Mesenchymal stem cell (in vitro differentiated cells and primary cell): ENCODE data around the gene DAD1.

ENCODE experiments used
- DNase-seq: peaks from one replicate; pipeline ENCODE4 v3.0.0-alpha.2; 2013
- H2AFZ ChIP-seq: one replicate; pipeline ENCODE4 v1.6.1; 2013; ENCODE audit warnings: low read depth, mild to moderate bottlenecking, control low read depth, inconsistent platforms, low read length, moderate library complexity
- H2AK5ac ChIP-seq: 2 replicates; pipeline ENCODE4 v1.6.1; 2013; ENCODE audit warnings: low read length, moderate library complexity, mild to moderate bottlenecking, inconsistent platforms; ENCODE audit not compliant: severe bottlenecking
- H2BK120ac ChIP-seq: one replicate; pipeline ENCODE4 v1.6.1; 2013; ENCODE audit warnings: low read depth, mild to moderate bottlenecking, inconsistent platforms, low read length, moderate library complexity
- H2BK12ac ChIP-seq, 2 experiments: one replicate each; pipeline ENCODE4 v1.6.1; 2013; ENCODE audit warnings: inconsistent platforms in 2 of 2, low read length in 2 of 2, mild to moderate bottlenecking in 2 of 2, moderate library complexity in 2 of 2, control low read depth in 1 of 2
- H2BK15ac ChIP-seq: one replicate; pipeline ENCODE4 v1.6.1; 2013; ENCODE audit warnings: mild to moderate bottlenecking, low read depth, inconsistent platforms; ENCODE audit not compliant: poor library complexity, severe bottlenecking
- H2BK5ac ChIP-seq: 2 replicates; pipeline ENCODE4 v1.6.1; 2013; ENCODE audit warnings: low read depth, mild to moderate bottlenecking, low read length, control low read depth, inconsistent platforms; ENCODE audit not compliant: poor library complexity, severe bottlenecking
- H3K14ac ChIP-seq, 2 experiments: one replicate each; pipeline ENCODE4 v1.6.1; 2013; ENCODE audit warnings: inconsistent platforms in 2 of 2, low read length in 2 of 2, control low read depth in 1 of 2, mild to moderate bottlenecking in 1 of 2, moderate library complexity in 1 of 2
- H3K18ac ChIP-seq, 2 experiments: one replicate each; pipeline ENCODE4 v1.6.1; 2013; ENCODE audit warnings: inconsistent platforms in 2 of 2, low read length in 2 of 2, control low read depth in 1 of 2, low read depth in 1 of 2, mild to moderate bottlenecking in 1 of 2
- H3K23ac ChIP-seq, 2 experiments: one replicate each; pipeline ENCODE4 v1.6.1; 2013; ENCODE audit warnings: inconsistent platforms in 2 of 2, low read length in 2 of 2, mild to moderate bottlenecking in 2 of 2, moderate library complexity in 2 of 2, control low read depth in 1 of 2
- H3K27ac ChIP-seq: 2 replicates; pipeline ENCODE4 v1.5.1; 2013; ENCODE audit warnings: mild to moderate bottlenecking, moderate library complexity, low read length, control low read depth, inconsistent platforms; ENCODE audit not compliant: poor library complexity, severe bottlenecking
- H3K27me3 ChIP-seq, 2 experiments: 2 replicates each; pipeline versions ENCODE4 v1.6.1 to v1.7.0; 2013; ENCODE audit warnings: low read length in 2 of 2, mild to moderate bottlenecking in 2 of 2, moderate library complexity in 2 of 2, control low read depth in 1 of 2, inconsistent platforms in 1 of 2; ENCODE audit not compliant: control insufficient read depth in 1 of 2, insufficient read depth in 1 of 2
- H3K36me3 ChIP-seq, 2 experiments: 2 replicates each; pipeline versions ENCODE4 v1.6.1 to v1.7.0; 2013; ENCODE audit warnings: low read length in 2 of 2, control low read depth in 1 of 2, inconsistent platforms in 1 of 2, low read depth in 1 of 2, mild to moderate bottlenecking in 1 of 2; ENCODE audit not compliant: insufficient read depth in 2 of 2, control insufficient read depth in 1 of 2
- H3K4ac ChIP-seq, 2 experiments: one replicate each; pipeline ENCODE4 v1.6.1; 2013; ENCODE audit warnings: inconsistent platforms in 2 of 2, low read length in 2 of 2, mild to moderate bottlenecking in 2 of 2, moderate library complexity in 2 of 2, control low read depth in 1 of 2, low read depth in 1 of 2
- H3K4me1 ChIP-seq: 2 replicates; pipeline ENCODE4 v1.6.1; 2013; ENCODE audit warnings: low read depth, low read length, control low read depth; ENCODE audit not compliant: control insufficient read depth, insufficient read depth
- H3K4me2 ChIP-seq: 2 replicates; pipeline ENCODE4 v1.6.1; 2013; ENCODE audit warnings: low read length, mild to moderate bottlenecking, inconsistent platforms; ENCODE audit not compliant: poor library complexity, severe bottlenecking
- H3K4me3 ChIP-seq, 2 experiments: 2 replicates each; pipeline versions ENCODE4 v1.5.1 to v1.7.0; 2013; ENCODE audit warnings: low read length in 2 of 2, mild to moderate bottlenecking in 2 of 2, control low read depth in 1 of 2, low read depth in 1 of 2; ENCODE audit not compliant: insufficient read depth in 1 of 2
- H3K79me1 ChIP-seq: replicated peaks from 2 replicates; pipeline ENCODE4 v1.6.1; 2013; ENCODE audit warnings: mild to moderate bottlenecking, control low read depth, low read length, inconsistent platforms; ENCODE audit not compliant: poor library complexity, severe bottlenecking
- H3K9ac ChIP-seq: 2 replicates; pipeline ENCODE4 v1.7.0; 2013; ENCODE audit warnings: mild to moderate bottlenecking, low read length, moderate library complexity
- H3K9me3 ChIP-seq: 2 replicates; pipeline ENCODE4 v1.7.0; 2013; ENCODE audit warnings: mild to moderate bottlenecking, low read length; ENCODE audit not compliant: control insufficient read depth
- H4K8ac ChIP-seq: one replicate; pipeline ENCODE4 v1.6.1; 2013; ENCODE audit warnings: inconsistent platforms, mild to moderate bottlenecking, low read length, moderate library complexity
- H4K91ac ChIP-seq: one replicate; pipeline ENCODE4 v1.6.1; 2013; ENCODE audit warnings: mild to moderate bottlenecking, low read length, inconsistent platforms
- WGBS: methylation state at CpG from one replicate; pipeline ENCODE4 v1.1.7; 2013; ENCODE audit warnings: mixed read lengths; 5-methylcytosine and 5-hydroxymethylcytosine counted together

DAD1 gene

GRCh38 chr14:22534547-22534946, 54.5 kb downstream of the DAD1 start:
- no peaks in the 10 kb centered on the region for H3K36me3 ChIP-seq
- no peak for DNase-seq
- H2AK5ac ChIP-seq = peak overlapping the region; percentile 8
- H3K4me3 ChIP-seq = no peak overlapping the region
- H2BK12ac ChIP-seq = peak overlapping the region in 1 of 2 experiments; percentile 57
- H4K8ac ChIP-seq = no peak overlapping the region
- H3K4me1 ChIP-seq = peaks cover 11% of the 10 kb centered on the region
- WGBS = 97% methylated on average over 4 of the region's 5 CpGs
- H3K9me3 ChIP-seq = no peaks in the 10 kb centered on the region
- no peak overlapping the region for H3K9ac ChIP-seq
- no peak overlapping the region for H3K4ac ChIP-seq
- H2BK15ac ChIP-seq = no peak overlapping the region
- no peak overlapping the region for H3K14ac ChIP-seq
- no peak overlapping the region for H2BK5ac ChIP-seq
- no peak overlapping the region for H4K91ac ChIP-seq
- no peak overlapping the region for H3K27ac ChIP-seq
- H3K27me3 ChIP-seq = no peaks in the 10 kb centered on the region
- H2AFZ ChIP-seq = no peak overlapping the region
- H3K79me1 ChIP-seq = no peaks in the 10 kb centered on the region
- H3K4me2 ChIP-seq = no peak overlapping the region
- no peak overlapping the region for H3K23ac ChIP-seq
- H3K18ac ChIP-seq = no peak overlapping the region
- no peak overlapping the region for H2BK120ac ChIP-seq

- Histone ChIP-seq H2AK5ac (peak overlapping the region; percentile 84), H3K9ac (no peak overlapping the region), H3K14ac (no peak overlapping the region), H3K27me3 (no peaks in the 10 kb centered on the region), H3K4me1 (peaks cover 11% of the 10 kb centered on the region), H3K23ac (no peak overlapping the region), H3K36me3 (no peaks in the 10 kb centered on the region), H4K8ac (no peak overlapping the region), H2BK120ac (no peak overlapping the region), H4K91ac (no peak overlapping the region), H3K18ac (peak overlapping the region; percentile 34 to 40), H2BK12ac (peak overlapping the region; percentile 42 to 82), H3K4me3 (no peak overlapping the region), H2BK5ac (no peak overlapping the region), H2AFZ (no peak overlapping the region), H3K79me1 (no peaks in the 10 kb centered on the region), H3K4me2 (no peak overlapping the region), H3K9me3 (no peaks in the 10 kb centered on the region), H3K4ac (no peak overlapping the region), H2BK15ac (no peak overlapping the region), H3K27ac (no peak overlapping the region)
- 94% methylated on average over 3 of the region's 8 CpGs for WGBS
- no peak for DNase-seq
Measured at GRCh38 chr14:22533739-22534359, 55.2 kb downstream of the DAD1 start.

- Histone ChIP-seq H4K8ac (no peak overlapping the region), H3K27ac (no peak overlapping the region), H3K23ac (no peak overlapping the region), H2BK5ac (no peak overlapping the region), H2AFZ (no peak overlapping the region), H3K36me3 (no peaks in the 10 kb centered on the region), H3K4me1 (peaks cover 11% of the 10 kb centered on the region), H3K9me3 (no peaks in the 10 kb centered on the region), H3K27me3 (no peaks in the 10 kb centered on the region), H3K4me3 (no peak overlapping the region), H4K91ac (no peak overlapping the region), H2AK5ac (peak overlapping the region; percentile 15), H3K18ac (no peak overlapping the region), H3K4ac (no peak overlapping the region), H2BK12ac (peak overlapping the region in 1 of 2 experiments; percentile 68), H2BK15ac (no peak overlapping the region), H2BK120ac (no peak overlapping the region), H3K79me1 (no peaks in the 10 kb centered on the region), H3K4me2 (no peak overlapping the region), H3K14ac (no peak overlapping the region), H3K9ac (peak overlapping the region; percentile 9)
- no peak for DNase-seq
- 98% methylated on average over 2 of the region's 2 CpGs for WGBS
Measured at GRCh38 chr14:22533057-22533704, 55.8 kb downstream of the DAD1 start.

- whole genome bisulfite sequencing = 0% methylated on average over 2 of the region's 3 CpGs
- peak; percentile 55 for DNase-seq
Measured at GRCh38 chr14:22532345-22533056, 56.5 kb downstream of the DAD1 start.

More at GRCh38 chr14:22532345-22533056, 56.5 kb downstream of the DAD1 start:
- Histone ChIP-seq H3K4me2 (no peak overlapping the region), H2BK120ac (no peak overlapping the region), H3K18ac (peak overlapping the region in 1 of 2 experiments; percentile 56), H3K14ac (no peak overlapping the region), H2AK5ac (no peak overlapping the region), H3K27ac (no peak overlapping the region), H3K9ac (peak overlapping the region; percentile 9), H3K79me1 (no peaks in the 10 kb centered on the region), H3K4ac (peak overlapping the region in 1 of 2 experiments; percentile 21), H3K9me3 (no peaks in the 10 kb centered on the region), H3K36me3 (no peaks in the 10 kb centered on the region), H2AFZ (no peak overlapping the region), H3K23ac (no peak overlapping the region), H3K4me1 (peaks cover 9% of the 10 kb centered on the region), H3K4me3 (no peak overlapping the region), H2BK12ac (peak overlapping the region in 1 of 2 experiments; percentile 59), H4K8ac (no peak overlapping the region), H2BK5ac (no peak overlapping the region), H3K27me3 (no peaks in the 10 kb centered on the region), H2BK15ac (no peak overlapping the region), H4K91ac (no peak overlapping the region)
